SK-N-SH (cell line): ENCODE data around the gene PTCD1. TPM values are rescaled to one million over a fixed set of nuclear protein-coding genes. Genes with fewer than 3 reads are reported as not detected.

ENCODE experiments used
- CTCF ChIA-PET: fragments of 300-600, 350-600 bp; formaldehyde crosslinking; extraction: SDS; loops from one replicate; lab custom pipeline; 2021; lab: Yijun Ruan, JAX
- POLR2A ChIA-PET: fragments of 350-600 bp; sonication (Branson Sonifier 250); formaldehyde crosslinking; extraction: SDS; loops from one replicate; lab custom pipeline; 2020; ENCODE audit warnings: antibody characterized with exemption, inconsistent platforms; lab: Yijun Ruan, JAX
- DNase-seq: peaks from one replicate; pipeline ENCODE4 v3.0.0; 2012
- H2AFZ ChIP-seq: fragments of 200-600 bp; sonication (generic); 2 replicates; pipeline ENCODE4 v1.8.1; 2016; ENCODE audit warnings: antibody characterized with exemption, mild to moderate bottlenecking, low read depth
- H3F3A ChIP-seq: fragments of 200-600 bp; sonication (generic); replicated peaks from 2 replicates; pipeline ENCODE3; 2016; ENCODE audit warnings: antibody characterized with exemption, mild to moderate bottlenecking; ENCODE audit not compliant: insufficient read depth
- H3K27ac ChIP-seq, 2 experiments: fragments of 200-500 bp in 1 of 2; fragments of 200-600 bp in 1 of 2; sonication (Bioruptor generic) in 1 of 2; sonication (generic), shearing (Covaris generic) in 1 of 2; 2 replicates each; pipeline versions ENCODE4 v1.5.1 to v1.6.1; 2014 to 2016; ENCODE audit warnings: low read depth in 2 of 2, inconsistent platforms in 1 of 2, low read length in 1 of 2, mild to moderate bottlenecking in 1 of 2, mixed read lengths in 1 of 2
- H3K27me3 ChIP-seq: fragments of 200-600 bp; sonication (generic), shearing (Covaris generic); 2 replicates; pipeline ENCODE4 v1.6.1; 2016; ENCODE audit warnings: mixed run types; ENCODE audit not compliant: insufficient read depth
- H3K36me3 ChIP-seq, 2 experiments: fragments of 200-500 bp in 1 of 2; fragments of 200-600 bp in 1 of 2; sonication (Bioruptor generic) in 1 of 2; sonication (generic) in 1 of 2; replicated peaks in 1 of 2; 2 replicates each; pipeline versions ENCODE3 to v1.5.1; 2014 to 2016; ENCODE audit warnings: low read length in 1 of 2, mild to moderate bottlenecking in 1 of 2; ENCODE audit not compliant: insufficient read depth in 2 of 2, control insufficient read depth in 1 of 2
- H3K4me1 ChIP-seq, 2 experiments: fragments of 200-500 bp in 1 of 2; fragments of 200-600 bp in 1 of 2; sonication (Bioruptor generic) in 1 of 2; sonication (generic), shearing (Covaris generic) in 1 of 2; 2 replicates each; pipeline versions ENCODE4 v1.5.1 to v1.6.1; 2014 to 2016; ENCODE audit warnings: low read depth in 1 of 2, low read length in 1 of 2, mixed run types in 1 of 2; ENCODE audit not compliant: insufficient read depth in 2 of 2, control insufficient read depth in 1 of 2
- H3K4me2 ChIP-seq: fragments of 200-600 bp; sonication (generic), shearing (Covaris generic); 2 replicates; pipeline ENCODE4 v1.6.1; 2017; ENCODE audit warnings: mixed run types
- H3K4me3 ChIP-seq, 2 experiments: fragments of 200-500 bp in 1 of 2; fragments of 200-600 bp in 1 of 2; sonication (Bioruptor generic) in 1 of 2; sonication (generic), shearing (Covaris generic) in 1 of 2; 2 replicates each; pipeline versions ENCODE4 v1.5.1 to v1.8.1; 2014 to 2016; ENCODE audit warnings: low read depth in 2 of 2, inconsistent platforms in 1 of 2, low read length in 1 of 2, mild to moderate bottlenecking in 1 of 2, mixed read lengths in 1 of 2, moderate library complexity in 1 of 2
- H3K79me2 ChIP-seq: fragments of 200-600 bp; sonication (generic); 2 replicates; pipeline ENCODE4 v1.8.1; 2017; ENCODE audit warnings: mild to moderate bottlenecking; ENCODE audit not compliant: insufficient read depth
- H3K9ac ChIP-seq: fragments of 200-600 bp; sonication (generic); 2 replicates; pipeline ENCODE4 v1.6.1; 2017; ENCODE audit warnings: mixed run types
- H3K9me2 ChIP-seq: fragments of 200-600 bp; sonication (generic); 2 replicates; pipeline ENCODE4 v1.6.1; 2017; ENCODE audit warnings: mixed run types
- H3K9me3 ChIP-seq: fragments of 200-600 bp; sonication (generic); 2 replicates; pipeline ENCODE4 v1.6.1; 2017; ENCODE audit warnings: mixed run types, mild to moderate bottlenecking, moderate library complexity
- H4K20me1 ChIP-seq: fragments of 200-600 bp; sonication (generic); 2 replicates; pipeline ENCODE4 v1.6.1; 2017; ENCODE audit warnings: mild to moderate bottlenecking, mixed run types; ENCODE audit not compliant: insufficient read depth
- ELF1 ChIP-seq: IDR thresholded peaks from 2 replicates; pipeline ENCODE4 v1.4.0; 2012
- EP300 ChIP-seq, 2 experiments: IDR thresholded peaks; 2 replicates each; pipeline versions ENCODE4 v1.4.0 to v1.6.1; 2012; ENCODE audit warnings: borderline replicate concordance in 1 of 2, low read depth in 1 of 2, low read length in 1 of 2
- EZH2phosphoT487 ChIP-seq: fragments of 200-600 bp; sonication (generic); IDR thresholded peaks from 2 replicates; pipeline ENCODE4 v1.6.1; 2017; ENCODE audit warnings: low read depth, mixed run types, mild to moderate bottlenecking, antibody characterized with exemption, moderate library complexity, borderline replicate concordance
- FOSL2 ChIP-seq: IDR thresholded peaks from 2 replicates; pipeline ENCODE4 v1.4.0; 2012; ENCODE audit warnings: low read depth, mild to moderate bottlenecking, moderate library complexity, borderline replicate concordance
- FOXJ3 ChIP-seq: sonication (generic); formaldehyde crosslinking; IDR thresholded peaks from 2 replicates; pipeline ENCODE4 v1.5.1; 2020; ENCODE audit warnings: mild to moderate bottlenecking, missing genetic modification reagents
- GATA2 ChIP-seq: sonication (generic); formaldehyde crosslinking; IDR thresholded peaks from 2 replicates; pipeline ENCODE4 v1.5.0; 2020; ENCODE audit warnings: mild to moderate bottlenecking, missing genetic modification reagents
- JUND ChIP-seq: IDR thresholded peaks from 2 replicates; pipeline ENCODE4 v1.4.0; 2012
- MXI1 ChIP-seq: IDR thresholded peaks from 2 replicates; pipeline ENCODE4 v1.6.1; 2012; ENCODE audit warnings: mild to moderate bottlenecking, low read depth, low read length, improper control_type of control experiment
- POLR2AphosphoS5 ChIP-seq: IDR thresholded peaks from 2 replicates; pipeline ENCODE4 v1.6.1; 2012; ENCODE audit warnings: low read depth, low read length
- RCOR1 ChIP-seq: fragments of 150-350 bp; IDR thresholded peaks from 2 replicates; pipeline ENCODE4 v1.6.1; 2017; ENCODE audit warnings: antibody characterized with exemption, low read length
- RFX5 ChIP-seq: IDR thresholded peaks from 2 replicates; pipeline ENCODE4 v1.6.1; 2012; ENCODE audit warnings: mild to moderate bottlenecking, improper control_type of control experiment, low read length
- SIN3A ChIP-seq: IDR thresholded peaks from 2 replicates; pipeline ENCODE4 v1.6.1; 2012; ENCODE audit warnings: low read depth, mild to moderate bottlenecking, low read length, moderate library complexity, borderline replicate concordance
- TAF1 ChIP-seq: IDR thresholded peaks from 2 replicates; pipeline ENCODE4 v1.6.1; 2012; ENCODE audit warnings: low read depth, mild to moderate bottlenecking, low read length, moderate library complexity, borderline replicate concordance
- TEAD4 ChIP-seq: IDR thresholded peaks from 2 replicates; pipeline ENCODE4 v1.4.0; 2012; ENCODE audit warnings: mild to moderate bottlenecking, borderline replicate concordance; ENCODE audit not compliant: insufficient read depth
- YY1 ChIP-seq: IDR thresholded peaks from 2 replicates; pipeline ENCODE4 v1.4.0; 2012; ENCODE audit warnings: low read depth, mild to moderate bottlenecking
- WGBS: methylation state at CpG from one replicate; pipeline ENCODE4 v1.1.6; 2017; ENCODE audit warnings: low lambda C conversion rate; 5-methylcytosine and 5-hydroxymethylcytosine counted together
- polyA plus RNA-seq, 3 experiments: library from polyadenylated mRNA; depleted of rRNA; stranded (reverse); fragments of >200 nt; gene quantifications; 2 replicates each; pipeline ENCODE4 v1.2.3, GENCODE V29; 2012
- TF ChIP-seq, protein P1 (sequence below): fragments of 150-350 bp; IDR thresholded peaks from 2 replicates; pipeline ENCODE4 v1.6.1; 2016; ENCODE audit warnings: mild to moderate bottlenecking, low read depth, low read length
- TF ChIP-seq, protein P2 (sequence below): IDR thresholded peaks from 2 replicates; pipeline ENCODE4; 2012
- TF ChIP-seq, protein P3 (sequence below): IDR thresholded peaks from 2 replicates; pipeline ENCODE4 v1.4.0; 2012; ENCODE audit warnings: low read depth, borderline replicate concordance
- TF ChIP-seq, protein P4 (sequence below): IDR thresholded peaks from 2 replicates; pipeline ENCODE4 v1.4.0; 2012; ENCODE audit warnings: low read depth

The PTCD1 gene
- polyA plus RNA-seq, 1 of the 3 experiments (the other 2 are of a cell fraction) = 8.2 TPM

- H3K9me2 ChIP-seq = no peaks in the 10 kb centered on the region
- peak; percentile 95 for DNase-seq
- H4K20me1 ChIP-seq = peaks cover 46% of the 10 kb centered on the region
- peak overlapping the region; percentile 30; the same call in 1 of the 2 replicates for H3K4me2 ChIP-seq
- POLR2A ChIA-PET = interaction anchor here (0.7 to 10.2 kb wide), 13 partner anchors 10 to 708 kb away, joined by 3 to 102 read pairs (median 4); partner anchors contain the start of genes AP4M1, BUD31, MCM7 and PDAP1
- no peaks in the 10 kb centered on the region for H3K9me3 ChIP-seq
- H3K27me3 ChIP-seq = no peaks in the 10 kb centered on the region
- peaks cover 0 to 17% of the 10 kb centered on the region in 2 experiments; a peak in 1 of 4 replicates for H3K4me1 ChIP-seq
- no peak overlapping the region for H3K9ac ChIP-seq
- peaks cover 18% of the 10 kb centered on the region; the same call in 1 of the 2 replicates for H3K79me2 ChIP-seq
- peak overlapping the region in 1 of 2 experiments; percentile 41; a peak in 3 of 4 replicates for H3K4me3 ChIP-seq
- no peak overlapping the region for H2AFZ ChIP-seq
- peak; percentile 38; the same call in 1 of the 2 replicates for TF ChIP-seq SIN3A
- no peak for TF ChIP-seq TEAD4
- TF ChIP-seq MXI1 = peak; percentile 79
- TF ChIP-seq, protein P1, sequence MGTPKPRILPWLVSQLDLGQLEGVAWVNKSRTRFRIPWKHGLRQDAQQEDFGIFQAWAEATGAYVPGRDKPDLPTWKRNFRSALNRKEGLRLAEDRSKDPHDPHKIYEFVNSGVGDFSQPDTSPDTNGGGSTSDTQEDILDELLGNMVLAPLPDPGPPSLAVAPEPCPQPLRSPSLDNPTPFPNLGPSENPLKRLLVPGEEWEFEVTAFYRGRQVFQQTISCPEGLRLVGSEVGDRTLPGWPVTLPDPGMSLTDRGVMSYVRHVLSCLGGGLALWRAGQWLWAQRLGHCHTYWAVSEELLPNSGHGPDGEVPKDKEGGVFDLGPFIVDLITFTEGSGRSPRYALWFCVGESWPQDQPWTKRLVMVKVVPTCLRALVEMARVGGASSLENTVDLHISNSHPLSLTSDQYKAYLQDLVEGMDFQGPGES = no peak
- TF ChIP-seq GATA2 (CRISPR knock-in tag) = no peak
- TF ChIP-seq, protein P2, sequence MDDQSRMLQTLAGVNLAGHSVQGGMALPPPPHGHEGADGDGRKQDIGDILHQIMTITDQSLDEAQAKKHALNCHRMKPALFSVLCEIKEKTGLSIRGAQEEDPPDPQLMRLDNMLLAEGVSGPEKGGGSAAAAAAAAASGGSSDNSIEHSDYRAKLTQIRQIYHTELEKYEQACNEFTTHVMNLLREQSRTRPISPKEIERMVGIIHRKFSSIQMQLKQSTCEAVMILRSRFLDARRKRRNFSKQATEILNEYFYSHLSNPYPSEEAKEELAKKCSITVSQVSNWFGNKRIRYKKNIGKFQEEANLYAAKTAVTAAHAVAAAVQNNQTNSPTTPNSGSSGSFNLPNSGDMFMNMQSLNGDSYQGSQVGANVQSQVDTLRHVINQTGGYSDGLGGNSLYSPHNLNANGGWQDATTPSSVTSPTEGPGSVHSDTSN = peak; percentile 12
- no peak for TF ChIP-seq TAF1
- 0 out of 2 replicates have a peak, but pooled peaks have one; percentile 3 for TF ChIP-seq JUND
- no peak for TF ChIP-seq RFX5
- TF ChIP-seq, all 33 proteins: peak for 4
- H3K36me3 ChIP-seq = peaks cover 64 to 70% of the 10 kb centered on the region in 2 experiments
- WGBS = 44% methylated on average over 66 of the region's 68 CpGs
- CTCF ChIA-PET = interaction anchor here (0.9 to 3.2 kb wide), 9 partner anchors 10 to 522 kb away, joined by 3 to 11 read pairs (median 3); no protein-coding TSS in a partner anchor
- peak overlapping the region in 1 of 2 experiments; percentile 67; a peak in 2 of 4 replicates for H3K27ac ChIP-seq
- peaks cover 71% of the 10 kb centered on the region for H3F3A ChIP-seq
These were observed 45.8 kb downstream of the PTCD1 start for GRCh38 chr7:99392659-99393354.

GRCh38 chr7:99392046-99392445, 46.6 kb downstream of the PTCD1 start:
- Histone ChIP-seq H3K9me2 (no peaks in the 10 kb centered on the region), H3K36me3 (peaks cover 57 to 73% of the 10 kb centered on the region in 2 experiments), H3F3A (peaks cover 68% of the 10 kb centered on the region), H3K4me3 (peak overlapping the region in 1 of 2 experiments; percentile 41; a peak in 2 of 4 replicates), H2AFZ (no peak overlapping the region), H3K9ac (no peak overlapping the region), H3K9me3 (no peaks in the 10 kb centered on the region), H3K79me2 (peaks cover 18% of the 10 kb centered on the region; the same call in 1 of the 2 replicates), H3K4me1 (peaks cover 0 to 17% of the 10 kb centered on the region in 2 experiments; a peak in 1 of 4 replicates), H4K20me1 (peaks cover 40% of the 10 kb centered on the region), H3K4me2 (no peak overlapping the region), H3K27me3 (no peaks in the 10 kb centered on the region), H3K27ac (no peak overlapping the region; a peak in 1 of 4 replicates)
- WGBS = 96% methylated on average over 8 of the region's 8 CpGs
- DNase-seq = no peak
- CTCF ChIA-PET = interaction anchor here (0.7 to 3.2 kb wide), 7 partner anchors 15 to 522 kb away, joined by 3 to 11 read pairs (median 3); no protein-coding TSS in a partner anchor
- POLR2A ChIA-PET = interaction anchor here (0.9 to 10.2 kb wide), 7 partner anchors 10 to 224 kb away, joined by 3 to 102 read pairs (median 4); partner anchors contain the start of genes BUD31, PDAP1, ZNF655 and ZSCAN25
- TF ChIP-seq, protein P3, sequence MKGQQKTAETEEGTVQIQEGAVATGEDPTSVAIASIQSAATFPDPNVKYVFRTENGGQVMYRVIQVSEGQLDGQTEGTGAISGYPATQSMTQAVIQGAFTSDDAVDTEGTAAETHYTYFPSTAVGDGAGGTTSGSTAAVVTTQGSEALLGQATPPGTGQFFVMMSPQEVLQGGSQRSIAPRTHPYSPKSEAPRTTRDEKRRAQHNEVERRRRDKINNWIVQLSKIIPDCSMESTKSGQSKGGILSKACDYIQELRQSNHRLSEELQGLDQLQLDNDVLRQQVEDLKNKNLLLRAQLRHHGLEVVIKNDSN = no peak
- TF ChIP-seq SIN3A (no peak), EZH2phosphoT487 (no peak), EP300 (IDR thresholded peaks at IDR 0.05; ENCODE audit: borderline replicate concordance in 1 of 2, low read depth in 1 of 2, low read length in 1 of 2) (no peak), FOSL2 (no peak), ELF1 (no peak), FOXJ3 (CRISPR knock-in tag) (no peak), POLR2AphosphoS5 (no peak), RCOR1 (no peak), RFX5 (no peak), YY1 (no peak)
- TF ChIP-seq, protein P4, sequence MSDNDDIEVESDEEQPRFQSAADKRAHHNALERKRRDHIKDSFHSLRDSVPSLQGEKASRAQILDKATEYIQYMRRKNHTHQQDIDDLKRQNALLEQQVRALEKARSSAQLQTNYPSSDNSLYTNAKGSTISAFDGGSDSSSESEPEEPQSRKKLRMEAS = no peak
- TF ChIP-seq, protein P2 = no peak; the same call in 1 of the 2 replicates
